ENCODE results near the gene CRTAC1. TPM values are rescaled to one million over a fixed set of nuclear protein-coding genes. Genes with fewer than 3 reads are reported as not detected.

The CRTAC1 gene, protein sequence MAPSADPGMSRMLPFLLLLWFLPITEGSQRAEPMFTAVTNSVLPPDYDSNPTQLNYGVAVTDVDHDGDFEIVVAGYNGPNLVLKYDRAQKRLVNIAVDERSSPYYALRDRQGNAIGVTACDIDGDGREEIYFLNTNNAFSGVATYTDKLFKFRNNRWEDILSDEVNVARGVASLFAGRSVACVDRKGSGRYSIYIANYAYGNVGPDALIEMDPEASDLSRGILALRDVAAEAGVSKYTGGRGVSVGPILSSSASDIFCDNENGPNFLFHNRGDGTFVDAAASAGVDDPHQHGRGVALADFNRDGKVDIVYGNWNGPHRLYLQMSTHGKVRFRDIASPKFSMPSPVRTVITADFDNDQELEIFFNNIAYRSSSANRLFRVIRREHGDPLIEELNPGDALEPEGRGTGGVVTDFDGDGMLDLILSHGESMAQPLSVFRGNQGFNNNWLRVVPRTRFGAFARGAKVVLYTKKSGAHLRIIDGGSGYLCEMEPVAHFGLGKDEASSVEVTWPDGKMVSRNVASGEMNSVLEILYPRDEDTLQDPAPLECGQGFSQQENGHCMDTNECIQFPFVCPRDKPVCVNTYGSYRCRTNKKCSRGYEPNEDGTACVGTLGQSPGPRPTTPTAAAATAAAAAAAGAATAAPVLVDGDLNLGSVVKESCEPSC
- not detected in 2 replicates for total RNA-seq (2014; rRNA removed; shearing (Covaris generic))
- not detected in 2 replicates for polyA plus RNA-seq (2015; cell fraction: cytosol; rRNA removed)
- polyA plus RNA-seq (2015; cell fraction: nucleus; rRNA removed): not detected in 2 replicates

DNA sequence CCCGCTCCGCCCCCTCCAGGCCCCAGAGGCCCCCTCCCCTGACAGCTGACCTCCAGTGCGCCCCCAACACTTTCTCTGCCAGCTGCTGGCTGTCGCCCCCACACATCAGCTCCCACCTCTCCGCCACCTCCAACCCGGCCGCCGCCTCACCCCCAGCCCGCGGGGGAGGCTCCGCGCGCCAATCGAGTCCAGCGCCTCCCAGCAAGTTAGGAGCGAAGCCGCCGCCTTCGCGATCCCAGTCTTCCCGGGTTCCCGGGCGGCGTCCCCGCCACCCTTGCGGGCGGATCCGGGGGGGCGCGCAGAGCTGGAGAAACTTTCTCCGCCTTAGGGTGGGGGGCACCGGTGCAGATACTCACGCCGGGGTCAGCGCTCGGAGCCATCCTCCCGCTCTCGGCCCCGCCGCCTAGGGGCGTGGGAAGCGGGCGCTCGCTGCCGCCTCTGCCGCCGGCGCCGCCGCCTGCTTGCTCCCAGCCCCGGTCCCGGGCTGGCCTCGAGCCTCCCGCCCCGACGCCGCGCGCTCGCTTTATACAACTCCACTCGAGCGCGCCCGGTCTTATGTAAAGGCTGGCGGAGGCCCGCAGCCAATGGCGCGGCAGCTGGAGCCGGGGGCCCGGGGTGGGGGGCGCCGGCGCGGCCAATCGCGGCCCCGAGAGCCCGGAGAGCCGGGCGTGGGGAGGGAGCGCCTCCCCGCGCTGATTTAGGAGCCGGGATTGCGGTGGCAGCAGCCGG lies at the start of gene CRTAC1:
CRTAC1 (minus strand) TSS at position 529 of the 729 bp plus-strand sequence; CDS start at position 380, 149 bp downstream.
- no peak for DNase-seq (ENCODE audit: low read depth)

DNA sequence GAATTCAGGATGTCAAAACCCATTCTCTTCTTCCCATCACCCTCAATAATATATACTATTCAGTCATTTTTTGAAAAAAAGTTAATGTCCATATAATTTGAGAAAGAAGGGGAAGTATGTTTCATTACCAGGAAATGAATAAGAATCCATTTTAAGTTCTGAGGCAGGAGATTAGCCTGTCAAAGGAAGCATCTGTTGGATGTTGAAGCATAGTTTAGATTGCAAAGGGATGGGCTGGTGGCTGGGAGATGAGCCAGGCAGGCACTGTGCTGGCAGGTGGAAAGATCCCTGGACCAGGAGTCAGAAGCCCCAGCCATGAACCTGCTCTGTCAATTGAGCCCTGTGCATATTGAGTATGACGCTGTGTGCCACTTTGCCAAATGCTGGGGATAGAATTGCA lies 48.4 kb upstream of the CRTAC1 start:
- DNase-seq (ENCODE audit: low read depth): no peak

DNA sequence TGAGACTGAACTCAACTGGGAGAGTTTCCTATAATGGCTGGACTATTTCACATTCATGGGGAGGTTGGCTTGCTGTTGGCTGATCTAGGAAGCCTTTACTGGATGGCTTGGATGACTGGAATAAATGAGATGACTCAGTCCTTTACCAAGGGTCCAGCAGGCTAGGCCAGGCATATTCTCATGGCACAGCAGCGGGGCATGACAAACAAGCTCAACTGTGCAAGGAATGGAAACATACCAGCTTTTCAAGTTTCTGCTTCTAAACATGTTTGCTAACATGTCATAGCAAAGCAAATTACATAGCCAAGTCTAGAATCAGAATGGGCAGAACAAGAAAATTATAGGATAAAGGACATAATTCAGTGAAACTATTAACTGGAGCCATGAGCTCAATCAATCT lies 46.8 kb upstream of the CRTAC1 start:
- DNase-seq (ENCODE audit: low read depth): no peak

DNA sequence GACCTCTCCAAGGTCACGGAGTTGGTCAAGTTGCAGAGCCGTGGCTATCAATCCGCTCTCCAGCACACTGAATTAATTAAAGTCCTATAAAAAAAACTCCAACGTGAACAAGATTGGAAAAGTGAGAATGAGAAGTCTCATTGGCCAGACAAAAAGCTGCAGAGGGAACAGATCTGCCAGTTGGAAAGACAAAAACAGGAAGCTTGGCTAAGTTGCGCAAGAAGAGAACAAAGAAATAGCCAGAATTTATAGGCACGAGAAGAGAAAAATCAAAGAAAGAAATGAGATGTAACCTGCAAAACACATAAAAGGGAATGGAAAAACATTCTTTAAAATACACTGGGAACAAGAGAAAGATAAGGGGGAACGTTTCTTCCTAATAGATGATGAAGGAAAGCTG lies 45.7 kb upstream of the CRTAC1 start:
- DNase-seq (ENCODE audit: low read depth): no peak

DNA sequence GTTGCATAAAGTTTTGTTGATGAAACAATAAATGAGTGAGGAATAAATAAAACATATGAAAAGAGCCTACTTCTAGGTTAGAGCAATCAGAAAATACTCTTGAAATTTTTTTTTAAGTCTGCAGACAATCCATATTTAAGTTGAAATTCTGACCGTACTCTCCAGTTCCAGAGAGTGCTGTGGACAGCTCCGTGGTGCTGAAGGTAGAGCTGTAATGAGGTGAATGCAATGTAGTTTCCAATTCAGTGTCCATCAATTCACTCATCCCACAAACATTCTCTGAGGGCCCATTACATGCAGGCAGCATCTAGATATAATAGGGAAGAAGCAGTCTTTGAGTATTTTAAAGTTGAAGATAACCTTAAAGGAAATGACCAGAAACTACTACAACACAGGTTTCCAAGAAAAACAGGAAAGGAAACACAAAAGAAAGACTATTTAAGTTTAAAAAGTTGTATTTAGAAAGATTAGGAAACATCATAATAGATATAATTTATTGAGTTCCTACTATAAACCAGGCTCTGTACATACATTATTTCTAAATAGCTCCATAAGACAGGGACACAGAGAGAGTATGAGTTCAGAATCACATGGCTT lies 44.0 kb upstream of the CRTAC1 start:
- no peak for DNase-seq (ENCODE audit: low read depth)

DNA sequence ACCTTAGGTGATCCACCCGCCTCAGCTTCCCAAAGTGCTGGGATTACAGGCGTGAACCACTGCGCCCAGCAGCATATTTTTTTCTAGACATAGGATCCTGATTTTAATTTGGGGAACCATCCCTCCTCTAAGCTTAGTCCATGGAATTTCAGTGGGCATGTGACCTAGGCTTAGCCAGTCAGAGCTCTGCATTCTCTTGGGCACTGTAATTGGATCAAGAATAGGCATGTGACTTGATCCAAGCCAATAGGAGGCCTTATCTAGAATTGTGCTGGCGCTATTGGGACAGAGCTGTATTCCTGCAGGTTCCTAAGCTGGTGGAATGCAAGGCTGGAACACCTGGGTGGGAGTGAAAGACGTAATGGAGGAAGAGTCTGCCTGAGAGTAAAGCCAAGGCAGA lies 36.7 kb upstream of the CRTAC1 start:
- DNase-seq (ENCODE audit: low read depth): no peak

DNA sequence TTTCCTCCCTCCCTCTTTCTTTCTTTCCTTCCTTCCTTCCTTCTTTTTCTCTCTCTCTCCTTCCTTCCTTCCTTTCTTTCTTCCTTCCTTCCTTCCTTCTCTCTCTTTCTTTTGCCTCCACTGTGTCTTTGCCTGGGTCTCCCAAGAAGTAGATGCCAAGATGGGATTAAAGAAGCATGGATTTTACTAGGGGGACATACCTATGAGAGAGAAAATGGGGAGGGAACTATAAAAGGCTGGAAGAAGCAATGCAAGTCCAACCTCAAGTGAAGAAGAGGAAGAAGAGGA lies 33.3 kb upstream of the CRTAC1 start:
- DNase-seq (ENCODE audit: low read depth): no peak

DNA sequence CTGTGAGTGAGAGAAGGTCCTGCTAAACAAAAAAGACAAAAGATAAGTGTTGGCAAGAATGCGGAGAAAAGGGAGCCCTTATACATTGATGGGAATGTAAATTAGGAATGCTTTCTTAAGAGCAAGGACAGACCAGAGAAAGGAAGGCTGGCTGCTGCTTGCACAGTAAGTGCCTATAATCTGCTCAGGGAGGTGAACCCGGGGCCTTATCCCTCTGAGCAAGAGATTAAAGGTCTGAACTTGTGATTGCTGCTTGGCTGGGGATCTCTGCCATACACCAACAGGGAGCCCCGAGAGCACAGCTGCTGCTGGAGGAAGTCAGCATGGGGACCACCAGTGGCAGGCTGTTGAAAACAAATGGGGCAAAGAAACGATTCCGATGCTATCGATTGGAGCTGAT lies 32.0 kb upstream of the CRTAC1 start:
- no peak for DNase-seq (ENCODE audit: low read depth)

DNA sequence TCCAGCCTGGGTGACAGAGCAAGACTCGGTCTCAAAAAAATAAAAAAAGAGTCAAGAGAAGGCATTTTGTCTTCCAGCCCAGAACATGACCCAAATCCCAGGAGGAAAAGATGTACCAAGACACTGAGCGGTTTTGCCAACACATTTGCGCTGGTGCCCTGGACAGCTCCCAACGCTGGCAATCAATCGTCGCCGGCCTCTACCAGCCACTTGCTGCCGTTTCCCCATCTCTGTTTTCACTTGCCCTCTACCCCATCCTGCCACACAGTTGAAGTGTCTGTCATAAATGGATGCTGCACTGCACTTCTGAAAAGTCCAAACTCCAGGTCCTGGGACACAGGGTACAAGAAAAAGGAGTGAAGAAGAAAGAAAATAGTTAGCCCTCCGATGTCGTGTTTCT lies 29.7 kb upstream of the CRTAC1 start:
- no peak for DNase-seq (ENCODE audit: low read depth)

DNA sequence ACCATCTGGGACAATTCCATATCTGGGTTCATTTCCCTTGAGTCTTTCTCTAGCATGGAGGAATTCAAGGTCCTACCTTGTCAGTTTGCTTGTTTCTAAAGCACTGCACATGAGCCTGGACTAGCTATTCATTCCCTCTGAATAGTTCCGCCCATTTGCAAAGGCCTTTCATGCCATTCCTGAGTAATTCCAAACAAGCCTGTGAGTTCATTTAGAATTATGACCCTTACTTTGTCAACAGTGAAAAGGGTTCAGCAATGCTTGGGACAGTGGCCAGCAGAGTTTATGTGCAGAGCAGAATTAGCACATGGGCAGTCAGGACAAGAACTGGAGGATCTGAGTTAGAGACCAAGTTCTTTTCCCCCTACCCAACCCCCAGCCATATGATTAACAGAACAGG lies 27.9 kb upstream of the CRTAC1 start:
- DNase-seq (ENCODE audit: low read depth): no peak

DNA sequence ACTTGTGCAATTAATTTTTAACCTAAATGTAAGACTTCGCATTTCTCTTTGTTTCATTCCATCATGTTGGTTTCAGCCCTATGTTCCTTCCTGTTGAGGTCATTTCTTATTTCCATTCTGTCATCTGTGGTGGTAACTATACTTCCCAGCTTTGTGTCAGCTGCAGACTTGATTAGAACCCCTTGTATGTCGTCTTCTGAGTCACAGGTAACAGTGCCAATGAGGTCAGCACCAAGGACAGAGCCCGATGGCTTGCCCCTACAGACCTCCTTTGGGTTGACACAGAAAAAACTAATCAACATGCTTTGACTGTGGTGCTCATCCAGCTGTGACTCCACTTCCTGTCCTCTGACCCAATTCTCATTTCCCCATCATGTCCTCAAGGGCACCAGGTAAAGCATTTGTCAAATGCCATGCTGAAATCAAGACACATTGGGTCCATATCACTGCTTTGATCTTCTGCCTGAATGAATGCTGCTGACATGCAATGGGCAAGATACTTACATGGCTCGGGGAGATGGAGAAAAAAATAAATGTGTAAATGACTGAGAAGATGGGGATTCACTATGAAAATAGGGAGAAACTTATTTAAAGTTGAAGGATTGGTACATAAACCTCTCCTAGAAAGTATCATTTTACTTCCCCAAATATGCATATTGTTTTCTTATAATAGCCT lies 25.6 kb upstream of the CRTAC1 start:
- peak; percentile 10 for DNase-seq (ENCODE audit: low read depth)

DNA sequence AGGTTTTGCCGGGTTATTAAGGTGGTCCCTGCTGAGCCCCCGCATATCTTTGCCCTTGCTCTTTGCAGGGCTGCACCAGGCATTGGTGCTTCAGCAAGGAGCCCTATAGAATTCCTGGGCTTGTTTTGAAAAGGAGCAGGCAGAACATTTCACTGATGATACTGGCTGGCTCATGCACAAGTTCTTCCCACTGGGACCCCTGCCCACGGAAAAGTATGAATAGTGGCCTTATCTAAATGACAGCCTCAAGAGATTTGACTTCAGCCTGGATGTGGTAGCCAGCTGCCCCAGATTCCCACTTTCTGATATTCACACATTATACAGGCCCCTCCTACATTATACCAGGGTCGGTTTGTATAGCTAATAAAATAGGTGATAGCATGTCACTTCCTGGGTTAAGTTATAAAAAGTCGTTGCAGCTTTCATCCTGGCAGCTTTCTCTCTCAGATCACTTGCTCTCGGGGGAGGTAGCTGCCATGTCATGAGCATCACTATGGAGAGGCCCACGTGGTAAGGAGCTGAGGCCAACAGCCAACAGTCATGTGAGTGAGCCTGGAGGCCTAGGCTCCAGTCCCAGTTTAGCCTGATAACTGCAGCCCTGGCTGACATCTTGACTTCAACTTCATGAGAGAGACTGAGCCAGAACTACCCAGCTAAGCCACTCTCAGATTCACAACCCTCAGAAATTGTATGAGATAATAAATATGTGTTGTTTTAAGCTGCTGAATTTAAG lies 16.8 kb upstream of the CRTAC1 start:
- DNase-seq (ENCODE audit: low read depth): no peak

DNA sequence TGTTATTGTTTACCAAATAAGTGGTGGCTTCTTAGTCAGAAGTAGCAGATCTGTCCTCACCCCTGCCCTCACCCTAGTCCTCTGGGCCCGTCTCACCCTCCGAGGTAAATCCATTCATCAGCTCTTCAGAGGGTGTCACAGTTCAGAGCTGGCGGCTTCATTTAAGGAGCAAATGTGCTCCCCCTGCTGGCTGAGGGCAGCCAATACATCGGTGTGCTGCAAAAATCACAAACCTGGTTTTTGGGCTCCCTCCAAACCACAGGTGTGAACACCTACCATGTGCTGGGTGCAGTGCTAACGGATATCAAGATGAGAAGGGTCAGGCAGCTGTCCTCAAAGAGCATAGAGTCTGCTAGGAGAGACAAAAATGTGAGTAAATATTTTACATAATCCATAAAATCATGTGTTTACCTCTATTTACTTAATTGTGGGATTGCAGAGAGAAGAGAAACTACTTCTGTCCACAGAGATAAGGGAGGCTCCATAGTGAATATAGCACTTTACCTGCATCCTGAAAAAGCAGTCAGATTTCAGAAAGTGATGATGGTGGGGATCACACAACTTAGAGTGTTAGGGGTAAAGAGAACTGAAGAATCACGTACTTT lies 15.5 kb upstream of the CRTAC1 start:
- DNase-seq (ENCODE audit: low read depth): peak; percentile 43

DNA sequence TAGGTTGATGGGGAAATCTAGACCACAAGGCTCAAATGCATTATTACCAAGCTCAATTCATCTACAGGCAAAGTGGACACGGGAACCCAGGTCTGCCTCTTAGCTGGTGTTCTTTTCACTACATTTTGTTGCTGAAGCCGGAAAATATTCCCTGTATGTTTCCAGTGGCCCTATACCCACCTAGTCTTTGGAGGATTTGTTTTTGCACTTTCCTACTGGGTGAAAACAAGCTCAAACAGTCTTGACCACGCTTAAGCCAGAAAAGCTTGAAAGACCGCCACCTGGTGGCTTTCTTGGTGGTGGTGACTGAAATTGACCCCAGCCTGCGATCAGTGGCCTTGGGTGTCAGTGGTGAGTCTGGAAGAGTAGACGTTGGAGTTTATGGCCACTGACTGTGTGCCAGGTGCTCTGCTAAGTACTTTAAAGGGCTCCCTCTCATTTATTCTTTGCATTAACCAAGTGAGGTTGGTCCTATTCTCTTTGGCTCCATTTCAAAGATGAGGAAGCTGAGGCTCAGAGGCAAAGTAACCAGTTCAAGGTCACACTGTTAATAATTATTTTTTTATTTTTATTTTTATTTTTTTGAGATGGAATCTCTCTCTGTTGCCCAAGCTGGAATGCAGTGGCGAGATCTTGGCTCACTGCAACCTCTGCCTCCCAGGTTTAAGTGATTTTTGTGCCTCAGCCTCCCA lies 11.1 kb upstream of the CRTAC1 start:
- DNase-seq (ENCODE audit: low read depth): peak; percentile 49

DNA sequence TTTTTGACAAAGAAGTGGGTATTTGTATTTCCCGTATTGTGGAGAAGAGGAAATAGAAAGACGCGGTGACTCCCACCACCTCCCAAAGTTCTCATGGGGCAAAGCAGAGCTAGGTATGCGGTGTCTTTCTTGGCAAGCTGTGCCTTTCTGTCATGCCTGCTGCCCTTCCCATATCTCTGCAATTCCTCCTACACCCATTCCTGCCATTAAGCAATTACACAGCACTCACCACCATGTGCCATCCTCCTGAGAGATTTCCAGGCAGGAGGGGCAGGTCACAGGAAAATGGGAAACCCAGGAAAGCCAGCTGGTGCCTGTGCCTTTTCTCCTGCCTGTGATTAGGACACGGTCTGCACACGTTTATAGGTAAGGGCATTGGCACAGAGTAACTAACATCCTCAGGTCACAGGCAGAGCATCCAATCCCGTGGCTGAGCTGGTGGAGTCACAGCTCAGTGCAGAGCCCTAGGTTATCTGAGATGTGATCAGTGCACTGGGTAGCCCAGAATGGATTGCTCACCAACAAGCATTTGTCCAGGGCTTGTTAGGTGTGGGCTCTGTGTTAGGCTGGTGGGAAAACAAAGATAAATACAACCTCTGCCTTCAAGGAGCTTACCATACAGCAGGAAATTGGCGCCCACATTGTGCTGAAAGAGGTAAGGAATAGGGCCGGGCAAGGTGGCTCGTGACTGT lies 9.4 kb upstream of the CRTAC1 start:
- DNase-seq (ENCODE audit: low read depth): no peak

DNA sequence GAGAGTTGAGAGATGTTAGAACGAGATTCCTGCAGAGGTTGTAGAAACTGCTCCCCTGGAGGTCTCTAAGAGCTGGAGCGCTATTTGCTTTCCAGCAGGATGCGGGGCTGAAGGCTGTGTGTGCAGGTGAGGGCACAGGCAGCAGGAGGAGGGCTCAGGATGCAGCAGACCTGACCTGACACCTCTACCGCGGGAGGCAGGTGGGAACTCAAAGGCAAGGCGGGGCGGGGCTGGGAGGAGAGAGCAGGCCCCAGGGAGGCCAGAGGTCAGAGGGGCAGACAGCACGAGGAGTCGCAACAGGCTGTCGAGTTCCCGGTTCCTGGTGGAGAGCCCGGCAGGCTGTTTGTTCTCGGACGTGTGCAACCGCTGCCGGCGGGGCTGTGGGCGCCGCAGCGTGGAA lies 7.9 kb upstream of the CRTAC1 start:
- DNase-seq (ENCODE audit: low read depth): no peak

DNA sequence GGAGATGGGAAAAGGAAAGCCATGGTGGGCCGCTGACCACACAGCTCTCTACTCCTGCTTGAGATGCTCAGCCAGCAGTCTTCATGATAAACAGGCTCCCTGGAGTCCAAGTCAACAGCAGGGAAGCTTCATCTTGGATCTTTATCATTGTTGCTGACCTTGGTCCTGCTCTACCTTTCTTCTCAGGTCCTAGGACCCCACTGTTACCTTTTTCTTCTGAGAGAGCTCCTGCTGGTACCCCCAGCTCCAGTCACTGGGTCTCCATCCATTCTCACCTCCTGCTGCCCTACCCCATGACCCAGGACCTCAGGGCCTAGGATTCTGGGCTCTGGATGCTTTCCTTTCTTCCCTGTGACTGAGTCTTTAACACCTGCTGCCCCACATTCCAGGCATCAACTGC lies 5.2 kb upstream of the CRTAC1 start:
- DNase-seq (ENCODE audit: low read depth): no peak

DNA sequence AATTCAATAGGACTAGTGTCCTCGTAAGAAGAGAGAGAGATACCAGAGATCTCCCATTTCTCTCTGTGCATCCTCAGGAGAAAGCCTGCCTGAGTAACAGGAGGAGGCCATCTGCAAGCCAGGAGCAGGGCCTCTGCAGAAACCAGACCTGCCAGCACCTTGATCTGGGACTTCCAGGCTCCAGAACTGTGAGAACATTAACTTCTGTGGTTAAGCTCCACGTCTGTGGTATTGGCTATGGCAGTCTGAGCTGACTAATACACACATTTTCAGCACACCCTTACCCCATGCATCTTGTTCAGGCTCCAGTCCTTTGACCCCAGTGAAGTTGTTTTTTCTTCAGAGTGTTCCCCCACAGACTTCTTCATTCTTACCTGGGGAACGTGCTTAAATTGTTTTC lies 3.1 kb upstream of the CRTAC1 start:
- no peak for DNase-seq (ENCODE audit: low read depth)

DNA sequence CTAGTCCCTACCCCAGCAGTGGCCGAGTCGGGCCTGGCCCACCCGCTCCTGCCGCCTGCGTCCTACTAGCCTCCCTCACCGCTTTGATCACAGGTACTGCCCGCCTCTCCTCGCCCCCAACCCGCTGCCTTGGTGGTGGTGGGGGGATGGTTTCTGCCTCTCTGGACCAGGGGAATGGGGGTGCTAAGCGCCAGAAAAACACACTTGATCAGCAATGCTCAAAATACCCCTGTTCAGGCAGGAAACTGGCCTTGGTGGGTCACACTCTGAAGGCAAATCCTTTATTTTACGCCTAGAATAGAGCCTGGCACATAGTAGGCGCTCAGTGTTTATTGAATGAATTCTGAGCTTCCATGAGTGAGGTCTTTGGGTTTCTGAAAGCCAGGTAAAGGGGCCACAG lies 1.0 kb upstream of the CRTAC1 start:
- no peak for DNase-seq (ENCODE audit: low read depth)

All from HT1080 (cell line).